HG02870 (cell line): Measurements from ENCODE around the gene RFC4.

Source experiments
- ATAC-seq: cut with Tn5 transposase; IDR thresholded peaks from one replicate; pipeline ENCODE4 v1.9.1; 2021; ENCODE audit warnings: mild to moderate bottlenecking, moderate library complexity; ENCODE audit not compliant: unreplicated experiment

Gene RFC4

GRCh38 chr3:186751480-186751879 lies 54.8 kb downstream of the RFC4 start:
- ATAC-seq: no peak

- no peak for ATAC-seq
Measured at GRCh38 chr3:186750316-186750715, 56.0 kb downstream of the RFC4 start.

- ATAC-seq: no peak
Measured at GRCh38 chr3:186746008-186746407, 60.3 kb downstream of the RFC4 start.

GRCh38 chr3:186743666-186744065 lies 62.6 kb downstream of the RFC4 start:
- no peak for ATAC-seq

GRCh38 chr3:186742618-186743380 lies 63.5 kb downstream of the RFC4 start:
- no peak for ATAC-seq
